ENCODE data around the gene GPC3.

GRCh38 chrX:134006484-134007161 lies 21.2 kb upstream of the GPC3 start:
- TF ChIP-seq CTCF (IDR thresholded peaks at IDR 0.05) (no peak), EZH2 (IDR thresholded peaks at IDR 0.05) (no peak)
